Lower lobe of right lung (tissue), 2 donors: ENCODE measurements around the gene HELZ. TPM values are rescaled to one million over a fixed set of nuclear protein-coding genes. Genes with fewer than 3 reads are reported as not detected.

Experiments
- ATAC-seq, 2 donors: fragments of 200-7000 bp; cut with Tn5 transposase; one replicate each; pipeline ENCODE4 v1.9.1; 2020 to 2022; ENCODE audit warnings: mild to moderate bottlenecking in 2 of 2, moderate library complexity in 2 of 2
- DNase-seq: peaks from one replicate; pipeline ENCODE4 v3.0.0-alpha.2; 2020
- H3K27ac ChIP-seq: fragments of 200-600 bp; one replicate; pipeline ENCODE4 v1.8.0; 2022
- H3K27me3 ChIP-seq: fragments of 200-600 bp; one replicate; pipeline ENCODE4 v1.8.0; 2022; ENCODE audit warnings: low read depth
- H3K36me3 ChIP-seq: fragments of 200-600 bp; one replicate; pipeline ENCODE4 v1.8.0; 2022; ENCODE audit warnings: mild to moderate bottlenecking
- H3K4me1 ChIP-seq: fragments of 200-600 bp; one replicate; pipeline ENCODE4 v1.8.0; 2022
- H3K4me3 ChIP-seq: fragments of 200-600 bp; one replicate; pipeline ENCODE4 v1.8.0; 2022; ENCODE audit warnings: mild to moderate bottlenecking
- H3K9me3 ChIP-seq: fragments of 200-600 bp; one replicate; pipeline ENCODE4 v1.8.0; 2022
- CTCF ChIP-seq: fragments of 200-600 bp; IDR thresholded peaks from one replicate; pipeline ENCODE4 v1.8.0; 2022; ENCODE audit warnings: antibody characterized with exemption, mild to moderate bottlenecking
- intact Hi-C: fragments of 100-400 bp; cut with DNase I; formaldehyde crosslinking; loops from one replicate; pipeline ENCODE4 v1.11.0; 2022
- total RNA-seq: library from RNA; stranded (reverse); fragmentation: NEBNext Ultra II Directional; extraction: Animal tissue kit (Norgen Biotek cat#: 25700); gene quantifications from one replicate; pipeline ENCODE4 v1.2.1, GENCODE V29; 2021
- donor health status: DM: no; HTN: yes; CAD: no; lungs with severe emphysema.

HELZ gene
- total RNA-seq, 1 donor from 2014 or later, result 68.9 TPM

- H3K36me3 ChIP-seq, result peaks cover 74% of the 10 kb centered on the region
- H3K27me3 ChIP-seq, result no peaks in the 10 kb centered on the region
- peaks cover 6% of the 10 kb centered on the region for H3K9me3 ChIP-seq
- no peak overlapping the region for H3K27ac ChIP-seq
- TF ChIP-seq CTCF, result no peak
- intact Hi-C loops, result no loop called here
- DNase-seq, result no peak
- H3K4me3 ChIP-seq, result no peak overlapping the region
- no peaks in the 10 kb centered on the region for H3K4me1 ChIP-seq
- ATAC-seq, result no peak
These were observed 125.9 kb downstream of the HELZ start for GRCh38 chr17:67119102-67119501.

GRCh38 chr17:67116045-67116575 is 128.9 kb downstream of the HELZ start:
- Histone ChIP-seq H3K36me3 (peaks cover 79% of the 10 kb centered on the region), H3K27me3 (no peaks in the 10 kb centered on the region), H3K4me1 (no peaks in the 10 kb centered on the region), H3K27ac (no peak overlapping the region), H3K9me3 (peaks cover 6% of the 10 kb centered on the region), H3K4me3 (no peak overlapping the region)
- intact Hi-C loops, result no loop called here
- DNase-seq (no peak), ATAC-seq (no peak)
- no peak for TF ChIP-seq CTCF

GRCh38 chr17:67115401-67115800 is 129.6 kb downstream of the HELZ start:
- no peak for ATAC-seq
- peaks cover 77% of the 10 kb centered on the region for H3K36me3 ChIP-seq
- H3K4me1 ChIP-seq, result no peaks in the 10 kb centered on the region
- no peaks in the 10 kb centered on the region for H3K27me3 ChIP-seq
- TF ChIP-seq CTCF, result no peak
- H3K4me3 ChIP-seq, result no peak overlapping the region
- H3K9me3 ChIP-seq, result peaks cover 6% of the 10 kb centered on the region
- no peak for DNase-seq
- H3K27ac ChIP-seq, result no peak overlapping the region
- intact Hi-C loops, result no loop called here

- Histone ChIP-seq H3K4me3 (no peak overlapping the region), H3K27ac (no peak overlapping the region), H3K9me3 (peaks cover 6% of the 10 kb centered on the region), H3K27me3 (no peaks in the 10 kb centered on the region), H3K4me1 (no peaks in the 10 kb centered on the region), H3K36me3 (peaks cover 77% of the 10 kb centered on the region)
- intact Hi-C loops, result no loop called here
- ATAC-seq (no peak), DNase-seq (no peak)
- TF ChIP-seq CTCF, result no peak
These were observed 131.5 kb downstream of the HELZ start for GRCh38 chr17:67113486-67113885.

GRCh38 chr17:67111808-67112207 is 133.2 kb downstream of the HELZ start:
- Histone ChIP-seq H3K4me1 (no peaks in the 10 kb centered on the region), H3K9me3 (peaks cover 5% of the 10 kb centered on the region), H3K27me3 (no peaks in the 10 kb centered on the region), H3K36me3 (peaks cover 78% of the 10 kb centered on the region), H3K27ac (no peak overlapping the region), H3K4me3 (no peak overlapping the region)
- DNase-seq (no peak), ATAC-seq (no peak)
- TF ChIP-seq CTCF, result no peak
- intact Hi-C loops, result no loop called here

GRCh38 chr17:67111327-67111726 is 133.7 kb downstream of the HELZ start:
- Histone ChIP-seq H3K27ac (no peak overlapping the region), H3K4me1 (no peaks in the 10 kb centered on the region), H3K9me3 (peaks cover under 1% of the 10 kb centered on the region), H3K36me3 (peaks cover 78% of the 10 kb centered on the region), H3K27me3 (no peaks in the 10 kb centered on the region), H3K4me3 (no peak overlapping the region)
- TF ChIP-seq CTCF, result no peak
- ATAC-seq, result no peak
- intact Hi-C loops, result no loop called here
- DNase-seq, result no peak
